ENCODE measurements around the gene ARL8A. TPM values are rescaled to one million over a fixed set of nuclear protein-coding genes. Genes with fewer than 3 reads are reported as not detected.

ARL8A gene
- polyA plus RNA-seq, 4 donors, result 17.4 to 23.5 (median 22.6) TPM

DNA sequence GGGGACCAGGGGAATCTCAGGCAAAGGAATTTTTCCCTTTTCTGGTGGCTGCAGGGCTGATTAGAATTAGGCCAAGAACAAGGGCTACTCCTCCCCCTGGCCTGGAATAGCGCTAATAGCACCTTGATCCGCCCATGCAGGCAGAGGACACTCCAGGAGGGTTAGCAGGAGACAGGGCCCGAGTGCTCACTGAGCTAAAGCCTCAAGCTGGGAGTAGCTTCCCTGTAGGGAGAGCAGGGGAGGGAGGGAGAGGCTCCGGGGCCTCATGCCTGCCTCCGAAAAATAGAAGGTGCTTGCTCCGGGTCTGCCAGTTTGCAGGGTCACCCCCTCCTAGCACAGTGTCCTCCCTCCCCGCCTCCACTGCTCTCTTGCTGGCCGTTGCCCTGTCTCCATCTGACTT, 12.1 kb upstream of the ARL8A start:
- Histone ChIP-seq H3K4me1 (ENCODE audit: control insufficient read depth in 3 of 3, insufficient read depth in 2 of 3, low read depth in 1 of 3, low read length in 2 of 3) (peaks cover 0 to 3% (median 0%) of the 10 kb centered on the region in 3 donors), H3K36me3 (ENCODE audit: control insufficient read depth in 3 of 3, insufficient read depth in 2 of 3, low read depth in 1 of 3, low read length in 3 of 3) (no peaks in the 10 kb centered on the region), H3K27me3 (ENCODE audit: control insufficient read depth in 3 of 3, insufficient read depth in 3 of 3, low read length in 3 of 3) (no peaks in the 10 kb centered on the region), H3K4me3 (ENCODE audit: low read depth in 1 of 3, low read length in 3 of 3) (no peak overlapping the region), H3K9me3 (ENCODE audit: control insufficient read depth in 2 of 2, insufficient read depth in 1 of 2, low read depth in 1 of 2, low read length in 1 of 2) (no peaks in the 10 kb centered on the region), H3K27ac (ENCODE audit: low read depth in 1 of 3, low read length in 2 of 3) (no peak overlapping the region)
- FAIRE-seq (no peak), DNase-seq (no peak)
- 77 to 90% (median 83%) methylated on average over 7 to 8 of the region's 8 CpGs for WGBS, 3 donors

DNA sequence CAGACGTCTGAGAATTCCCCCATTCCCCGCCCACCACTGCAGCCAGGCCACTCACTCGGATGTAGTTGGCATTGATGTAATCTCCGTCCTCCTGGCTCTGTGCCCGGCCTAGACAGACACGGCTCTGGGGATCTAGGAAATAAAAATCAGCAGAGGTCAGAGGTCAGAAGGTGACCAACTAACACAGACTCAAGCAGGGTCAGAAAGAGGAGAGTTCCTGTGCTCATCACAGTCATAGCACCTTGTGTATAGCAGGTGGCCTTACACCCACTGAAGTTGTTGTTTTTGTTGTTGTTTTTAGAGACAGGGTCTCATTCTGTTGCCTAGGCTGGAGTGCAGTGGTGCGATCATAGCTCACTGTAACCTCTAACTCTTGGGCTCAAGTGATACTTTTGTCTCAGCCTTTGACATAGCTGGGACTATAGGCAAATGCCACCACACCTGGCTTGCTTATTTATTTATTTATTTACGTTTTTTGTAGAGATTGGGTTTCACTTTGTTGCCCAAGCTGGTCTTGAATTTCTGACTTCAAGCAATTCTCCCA, 11.0 kb upstream of the ARL8A start:
- Histone ChIP-seq H3K36me3 (ENCODE audit: control insufficient read depth in 3 of 3, insufficient read depth in 2 of 3, low read depth in 1 of 3, low read length in 3 of 3) (peaks cover 0 to 3% (median 0%) of the 10 kb centered on the region in 3 donors), H3K9me3 (ENCODE audit: control insufficient read depth in 2 of 2, insufficient read depth in 1 of 2, low read depth in 1 of 2, low read length in 1 of 2) (no peaks in the 10 kb centered on the region), H3K4me3 (ENCODE audit: low read depth in 1 of 3, low read length in 3 of 3) (no peak overlapping the region), H3K27me3 (ENCODE audit: control insufficient read depth in 3 of 3, insufficient read depth in 3 of 3, low read length in 3 of 3) (no peaks in the 10 kb centered on the region), H3K27ac (ENCODE audit: low read depth in 1 of 3, low read length in 2 of 3) (no peak overlapping the region), H3K4me1 (ENCODE audit: control insufficient read depth in 3 of 3, insufficient read depth in 2 of 3, low read depth in 1 of 3, low read length in 2 of 3) (peaks cover 0 to 3% (median 0%) of the 10 kb centered on the region in 3 donors)
- peak; percentile 19 to 57 for DNase-seq
- no peak for FAIRE-seq
- 22 to 36% (median 32%) methylated on average over 8 of the region's 8 CpGs for WGBS, 3 donors

DNA sequence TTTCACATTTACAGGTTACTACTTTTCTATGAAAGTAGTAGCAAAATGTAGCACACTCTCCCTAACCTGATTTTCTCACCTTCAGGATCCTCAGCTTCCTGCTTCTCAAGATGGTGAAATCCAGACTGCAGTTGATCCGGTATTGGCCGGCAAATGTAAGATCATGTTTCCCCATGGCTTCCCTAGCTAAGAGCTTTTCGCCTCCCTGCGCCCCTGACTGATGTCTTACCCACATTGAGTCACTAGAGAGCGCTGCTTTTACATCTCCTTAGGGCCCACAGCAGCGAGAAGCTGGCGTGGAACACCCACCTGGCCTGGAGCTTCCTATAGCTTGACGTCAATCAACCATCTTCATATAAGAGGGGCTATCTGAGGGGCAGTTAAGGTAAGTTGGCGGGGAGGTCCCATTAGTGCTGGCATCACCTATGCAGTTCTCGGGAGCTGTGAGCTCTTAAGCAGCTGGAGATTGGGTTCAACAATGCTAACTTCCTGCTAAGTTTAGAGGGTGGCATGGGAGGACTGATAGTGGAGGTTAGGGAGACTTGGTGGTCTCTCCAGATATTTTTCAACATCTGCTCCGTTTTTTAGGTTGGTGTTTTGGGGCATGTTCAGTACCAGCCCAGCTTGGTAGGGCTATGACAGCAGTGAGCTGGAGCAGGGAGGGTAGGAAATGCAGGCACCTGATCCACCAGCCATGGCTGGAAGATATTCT, 10.4 kb upstream of the ARL8A start:
- H3K4me1 ChIP-seq (ENCODE audit: control insufficient read depth in 3 of 3, insufficient read depth in 2 of 3, low read depth in 1 of 3, low read length in 2 of 3), result peaks cover 0 to 3% (median 0%) of the 10 kb centered on the region in 3 donors
- DNase-seq, result peak; percentile 68 to 71
- FAIRE-seq, result no peak
- H3K4me3 ChIP-seq (ENCODE audit: low read depth in 1 of 3, low read length in 3 of 3), result no peak overlapping the region
- WGBS, 3 donors, result 16 to 38% (median 28%) methylated on average over 11 of the region's 11 CpGs
- H3K36me3 ChIP-seq (ENCODE audit: control insufficient read depth in 3 of 3, insufficient read depth in 2 of 3, low read depth in 1 of 3, low read length in 3 of 3), result peaks cover 0 to 4% (median 0%) of the 10 kb centered on the region in 3 donors
- no peaks in the 10 kb centered on the region for H3K9me3 ChIP-seq (ENCODE audit: control insufficient read depth in 2 of 2, insufficient read depth in 1 of 2, low read depth in 1 of 2, low read length in 1 of 2)
- no peak overlapping the region for H3K27ac ChIP-seq (ENCODE audit: low read depth in 1 of 3, low read length in 2 of 3)
- H3K27me3 ChIP-seq (ENCODE audit: control insufficient read depth in 3 of 3, insufficient read depth in 3 of 3, low read length in 3 of 3), result no peaks in the 10 kb centered on the region

DNA sequence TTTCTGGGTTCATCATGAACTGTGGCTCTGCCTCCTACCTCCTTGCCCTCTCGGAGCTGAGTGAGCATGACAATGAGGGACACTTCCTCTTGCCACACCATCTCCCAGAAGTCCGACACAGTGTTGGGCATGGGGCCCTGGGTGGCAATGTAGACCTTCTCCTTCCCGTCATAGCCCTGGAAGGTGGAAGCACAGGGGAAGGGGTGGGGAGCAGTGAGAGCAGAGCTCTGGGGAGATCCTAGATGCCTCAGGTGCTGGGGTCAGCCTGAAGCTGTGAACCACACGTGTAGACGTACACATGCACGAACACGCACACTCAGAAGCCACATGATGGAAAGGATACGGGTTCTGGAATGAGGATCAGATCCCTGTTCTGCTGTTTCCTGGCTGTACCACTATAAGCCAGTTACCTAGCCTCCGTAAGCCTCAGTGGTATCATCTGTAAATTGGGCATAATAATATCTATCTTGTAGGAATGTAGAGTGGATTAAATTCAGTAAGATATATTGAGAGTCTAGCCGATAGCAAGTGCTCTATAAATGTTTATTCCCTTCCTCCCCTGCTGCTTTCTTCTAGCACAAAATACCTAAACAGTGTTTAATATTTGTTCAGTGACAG, 9.7 kb upstream of the ARL8A start:
- H3K4me1 ChIP-seq (ENCODE audit: control insufficient read depth in 3 of 3, insufficient read depth in 2 of 3, low read depth in 1 of 3, low read length in 2 of 3), result peaks cover 0 to 3% (median 0%) of the 10 kb centered on the region in 3 donors
- peaks cover 0 to 4% (median 0%) of the 10 kb centered on the region in 3 donors for H3K36me3 ChIP-seq (ENCODE audit: control insufficient read depth in 3 of 3, insufficient read depth in 2 of 3, low read depth in 1 of 3, low read length in 3 of 3)
- no peaks in the 10 kb centered on the region for H3K9me3 ChIP-seq (ENCODE audit: control insufficient read depth in 2 of 2, insufficient read depth in 1 of 2, low read depth in 1 of 2, low read length in 1 of 2)
- WGBS, 3 donors, result 86 to 90% (median 88%) methylated on average over 10 of the region's 10 CpGs
- no peak overlapping the region for H3K4me3 ChIP-seq (ENCODE audit: low read depth in 1 of 3, low read length in 3 of 3)
- no peak for DNase-seq
- no peaks in the 10 kb centered on the region for H3K27me3 ChIP-seq (ENCODE audit: control insufficient read depth in 3 of 3, insufficient read depth in 3 of 3, low read length in 3 of 3)
- FAIRE-seq, result no peak
- H3K27ac ChIP-seq (ENCODE audit: low read depth in 1 of 3, low read length in 2 of 3), result no peak overlapping the region

DNA sequence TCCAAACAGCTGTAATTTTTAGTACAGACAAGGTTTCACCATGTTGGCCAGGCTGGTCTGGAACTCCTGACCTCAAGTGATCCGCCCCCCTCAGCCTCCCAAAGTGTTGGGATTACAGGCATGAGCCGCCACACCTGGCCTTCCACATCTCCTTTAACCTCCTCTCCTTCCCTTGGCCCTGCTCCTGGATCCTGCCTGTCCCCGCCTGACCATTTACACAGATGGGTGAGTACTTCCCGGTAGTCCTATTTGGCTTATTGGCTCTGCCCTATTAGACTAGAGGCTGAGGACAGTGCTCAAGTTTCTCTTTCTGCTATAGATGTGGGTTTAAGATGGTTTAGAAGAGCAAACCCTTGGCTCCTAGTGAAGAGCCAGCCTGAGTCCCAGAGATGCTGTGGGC, 8.7 kb upstream of the ARL8A start:
- Histone ChIP-seq H3K36me3 (ENCODE audit: control insufficient read depth in 3 of 3, insufficient read depth in 2 of 3, low read depth in 1 of 3, low read length in 3 of 3) (peaks cover 0 to 4% (median 0%) of the 10 kb centered on the region in 3 donors), H3K9me3 (ENCODE audit: control insufficient read depth in 2 of 2, insufficient read depth in 1 of 2, low read depth in 1 of 2, low read length in 1 of 2) (no peaks in the 10 kb centered on the region), H3K27ac (ENCODE audit: low read depth in 1 of 3, low read length in 2 of 3) (no peak overlapping the region), H3K4me1 (ENCODE audit: control insufficient read depth in 3 of 3, insufficient read depth in 2 of 3, low read depth in 1 of 3, low read length in 2 of 3) (peaks cover 0 to 3% (median 0%) of the 10 kb centered on the region in 3 donors), H3K4me3 (ENCODE audit: low read depth in 1 of 3, low read length in 3 of 3) (no peak overlapping the region), H3K27me3 (ENCODE audit: control insufficient read depth in 3 of 3, insufficient read depth in 3 of 3, low read length in 3 of 3) (no peaks in the 10 kb centered on the region)
- 86 to 90% (median 87%) methylated on average over 4 of the region's 4 CpGs for WGBS, 3 donors
- DNase-seq (no peak), FAIRE-seq (no peak)

DNA sequence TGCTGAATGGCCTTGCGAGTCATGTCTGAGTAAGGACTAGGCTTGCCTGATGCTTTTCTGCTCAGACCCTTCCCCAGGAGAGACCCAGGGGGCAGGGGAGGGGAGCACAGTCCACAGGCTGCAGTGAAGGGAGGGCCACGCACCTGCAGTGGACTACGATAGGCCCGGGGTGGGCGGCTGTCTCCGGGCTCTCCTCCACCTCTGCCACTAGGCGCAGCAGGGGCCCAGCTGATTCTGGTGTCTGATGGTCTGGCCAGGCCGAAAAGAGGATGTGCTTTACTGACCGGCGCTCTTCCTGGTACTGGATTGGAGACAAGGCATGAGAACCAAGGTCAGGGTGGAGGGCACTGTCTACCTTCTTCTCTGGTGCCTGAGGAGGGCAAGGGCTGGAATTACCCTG, 7.9 kb upstream of the ARL8A start:
- Histone ChIP-seq H3K27me3 (ENCODE audit: control insufficient read depth in 3 of 3, insufficient read depth in 3 of 3, low read length in 3 of 3) (no peaks in the 10 kb centered on the region), H3K36me3 (ENCODE audit: control insufficient read depth in 3 of 3, insufficient read depth in 2 of 3, low read depth in 1 of 3, low read length in 3 of 3) (peaks cover 0 to 4% (median 0%) of the 10 kb centered on the region in 3 donors), H3K9me3 (ENCODE audit: control insufficient read depth in 2 of 2, insufficient read depth in 1 of 2, low read depth in 1 of 2, low read length in 1 of 2) (no peaks in the 10 kb centered on the region), H3K4me1 (ENCODE audit: control insufficient read depth in 3 of 3, insufficient read depth in 2 of 3, low read depth in 1 of 3, low read length in 2 of 3) (peaks cover 0 to 3% (median 0%) of the 10 kb centered on the region in 3 donors), H3K27ac (ENCODE audit: low read depth in 1 of 3, low read length in 2 of 3) (no peak overlapping the region), H3K4me3 (ENCODE audit: low read depth in 1 of 3, low read length in 3 of 3) (no peak overlapping the region)
- no peak for DNase-seq
- no peak for FAIRE-seq
- 88 to 89% (median 89%) methylated on average over 8 to 10 of the region's 10 CpGs for WGBS, 3 donors

DNA sequence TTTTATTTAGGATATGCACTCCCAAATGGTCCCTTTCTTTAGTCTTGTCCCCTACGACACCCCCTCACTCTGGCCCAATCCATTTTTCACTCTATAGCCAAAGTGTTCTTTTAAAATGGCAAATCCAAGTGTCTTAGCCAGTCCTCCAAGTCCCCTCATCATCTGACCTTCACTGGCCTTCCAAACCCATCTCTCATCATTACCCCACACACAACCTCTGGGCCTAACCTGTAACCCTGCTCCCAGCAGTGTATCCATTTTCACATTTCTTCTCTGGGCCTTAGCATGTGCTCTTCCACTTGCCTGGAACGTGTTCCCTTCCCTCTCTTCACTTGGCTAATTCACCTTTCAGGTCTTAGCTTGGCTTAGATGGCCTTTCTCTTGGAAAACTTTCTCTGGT, 6.5 kb upstream of the ARL8A start:
- H3K4me3 ChIP-seq (ENCODE audit: low read depth in 1 of 3, low read length in 3 of 3), result no peak overlapping the region
- H3K4me1 ChIP-seq (ENCODE audit: control insufficient read depth in 3 of 3, insufficient read depth in 2 of 3, low read depth in 1 of 3, low read length in 2 of 3), result peaks cover 0 to 3% (median 0%) of the 10 kb centered on the region in 3 donors
- DNase-seq (no peak), FAIRE-seq (no peak)
- no peaks in the 10 kb centered on the region for H3K27me3 ChIP-seq (ENCODE audit: control insufficient read depth in 3 of 3, insufficient read depth in 3 of 3, low read length in 3 of 3)
- H3K36me3 ChIP-seq (ENCODE audit: control insufficient read depth in 3 of 3, insufficient read depth in 2 of 3, low read depth in 1 of 3, low read length in 3 of 3), result peaks cover 0 to 4% (median 0%) of the 10 kb centered on the region in 3 donors
- no peak overlapping the region for H3K27ac ChIP-seq (ENCODE audit: low read depth in 1 of 3, low read length in 2 of 3)
- no peaks in the 10 kb centered on the region for H3K9me3 ChIP-seq (ENCODE audit: control insufficient read depth in 2 of 2, insufficient read depth in 1 of 2, low read depth in 1 of 2, low read length in 1 of 2)
- 81 to 90% (median 85%) methylated on average over 2 of the region's 2 CpGs for WGBS, 3 donors

DNA sequence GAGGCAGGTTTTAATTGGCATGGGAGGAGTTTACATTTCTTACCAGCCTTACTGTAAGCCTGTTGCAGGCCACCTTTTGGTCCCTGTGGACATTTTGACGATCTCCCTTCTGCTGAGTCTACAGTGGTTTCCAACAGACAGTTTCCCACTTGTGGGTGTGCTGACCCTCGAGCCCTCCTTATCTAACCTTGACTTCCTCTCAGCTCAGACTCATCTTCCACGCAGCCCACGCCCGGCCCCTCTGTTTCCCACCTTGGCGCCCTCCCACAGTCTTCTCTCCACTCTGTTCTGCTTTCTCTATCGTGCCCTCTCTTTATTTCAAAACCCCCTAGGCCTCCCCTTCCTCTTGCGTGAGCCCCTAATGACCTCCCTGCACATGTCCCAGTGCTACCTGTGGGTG, 6.1 kb upstream of the ARL8A start:
- Histone ChIP-seq H3K4me1 (ENCODE audit: control insufficient read depth in 3 of 3, insufficient read depth in 2 of 3, low read depth in 1 of 3, low read length in 2 of 3) (peaks cover 0 to 3% (median 0%) of the 10 kb centered on the region in 3 donors), H3K36me3 (ENCODE audit: control insufficient read depth in 3 of 3, insufficient read depth in 2 of 3, low read depth in 1 of 3, low read length in 3 of 3) (peaks cover 0 to 4% (median 0%) of the 10 kb centered on the region in 3 donors), H3K4me3 (ENCODE audit: low read depth in 1 of 3, low read length in 3 of 3) (no peak overlapping the region), H3K27ac (ENCODE audit: low read depth in 1 of 3, low read length in 2 of 3) (no peak overlapping the region), H3K27me3 (ENCODE audit: control insufficient read depth in 3 of 3, insufficient read depth in 3 of 3, low read length in 3 of 3) (no peaks in the 10 kb centered on the region), H3K9me3 (ENCODE audit: control insufficient read depth in 2 of 2, insufficient read depth in 1 of 2, low read depth in 1 of 2, low read length in 1 of 2) (no peaks in the 10 kb centered on the region)
- FAIRE-seq (no peak), DNase-seq (no peak)
- 80 to 93% (median 82%) methylated on average over 8 of the region's 8 CpGs for WGBS, 3 donors

Data from small intestine (tissue), 7 donors.